ENCODE data around the gene AMOTL2.
A peak's percentile ranks its signal among the peaks of the same experiment; 100 is the strongest.

AMOTL2 gene

GRCh38 chr3:134314588-134315285 is 59.5 kb downstream of the AMOTL2 start:
- peaks cover 3% of the 10 kb centered on the region; the same call in 1 of the 2 replicates for H3K27me3 ChIP-seq (ENCODE audit: control insufficient read depth, insufficient read depth, low read length)
- no peak overlapping the region for H3K27ac ChIP-seq (ENCODE audit: low read length)
- no peak overlapping the region for H3K4me3 ChIP-seq (ENCODE audit: low read length)
- DNase-seq (ENCODE audit: low read depth, low spot score) = no peak
- peaks cover 17% of the 10 kb centered on the region for H3K4me1 ChIP-seq (ENCODE audit: control insufficient read depth, insufficient read depth, low read length)
- no peaks in the 10 kb centered on the region for H3K9me3 ChIP-seq (ENCODE audit: control insufficient read depth, insufficient read depth, low read length)
- H3K36me3 ChIP-seq (ENCODE audit: control insufficient read depth, insufficient read depth, low read length) = no peaks in the 10 kb centered on the region
- no CpG with 5 or more reads among the region's 6 CpGs for WGBS (ENCODE audit: insufficient coverage, insufficient read length)

GRCh38 chr3:134313847-134314587 is 60.2 kb downstream of the AMOTL2 start:
- Histone ChIP-seq H3K36me3 (ENCODE audit: control insufficient read depth, insufficient read depth, low read length) (no peaks in the 10 kb centered on the region), H3K4me1 (ENCODE audit: control insufficient read depth, insufficient read depth, low read length) (peaks cover 17% of the 10 kb centered on the region), H3K27me3 (ENCODE audit: control insufficient read depth, insufficient read depth, low read length) (peaks cover 3% of the 10 kb centered on the region; the same call in 1 of the 2 replicates), H3K27ac (ENCODE audit: low read length) (no peak overlapping the region), H3K9me3 (ENCODE audit: control insufficient read depth, insufficient read depth, low read length) (no peaks in the 10 kb centered on the region), H3K4me3 (ENCODE audit: low read length) (peak overlapping the region; percentile 32; the same call in 1 of the 2 replicates)
- no CpG with 5 or more reads among the region's 11 CpGs for WGBS (ENCODE audit: insufficient coverage, insufficient read length)
- DNase-seq (ENCODE audit: low read depth, low spot score) = no peak

DNA sequence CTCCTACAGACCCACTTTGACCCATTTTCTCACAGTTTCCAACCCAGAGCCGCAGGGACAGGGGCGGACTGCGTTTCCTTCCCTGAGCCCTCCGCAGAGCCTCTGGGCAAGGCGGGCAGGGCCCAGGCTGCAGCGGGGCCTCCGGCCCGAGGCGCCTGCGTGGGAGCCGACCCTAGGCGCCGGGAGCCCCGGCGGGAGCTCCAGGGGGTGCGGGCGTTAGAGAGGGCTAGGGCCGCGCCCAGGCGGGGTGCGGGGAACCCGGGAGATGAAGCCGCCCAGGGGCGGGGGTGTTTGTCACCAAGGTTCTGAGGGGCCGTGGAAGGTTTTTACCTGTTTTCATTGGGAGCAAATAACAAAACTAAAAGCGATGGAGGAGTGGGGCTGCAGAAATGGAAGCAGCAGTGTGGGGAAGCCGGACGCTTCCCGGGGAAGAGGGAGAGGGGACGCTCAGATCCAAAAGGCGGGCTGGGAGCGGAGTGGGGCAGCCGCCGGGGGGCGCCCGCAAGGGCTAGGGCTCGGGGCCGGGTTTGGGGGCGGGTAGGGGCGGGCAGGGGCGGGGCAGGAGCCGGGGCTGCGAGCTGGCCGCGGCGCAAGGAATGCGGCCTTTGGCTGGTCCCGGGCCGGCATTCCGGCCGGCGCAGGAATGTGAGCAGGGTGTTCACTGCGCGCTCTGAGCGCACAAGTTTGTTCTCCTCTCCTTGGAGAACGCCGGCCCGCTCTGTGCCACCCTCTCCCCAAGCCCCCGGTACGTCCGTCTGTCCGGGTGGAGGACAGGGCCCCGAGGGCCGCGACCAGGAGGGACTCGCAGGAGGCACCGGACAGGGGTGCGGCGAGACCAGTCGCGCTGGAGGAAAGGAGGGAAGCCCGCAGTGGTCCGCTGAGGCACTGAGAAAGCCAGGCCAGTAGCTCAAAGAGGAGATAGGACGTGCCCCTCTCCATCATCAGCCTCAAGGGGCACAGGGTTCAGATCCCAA is 61.1 kb downstream of the AMOTL2 start:
- Histone ChIP-seq H3K4me1 (ENCODE audit: control insufficient read depth, insufficient read depth, low read length) (peaks cover 19% of the 10 kb centered on the region), H3K9me3 (ENCODE audit: control insufficient read depth, insufficient read depth, low read length) (no peaks in the 10 kb centered on the region), H3K36me3 (ENCODE audit: control insufficient read depth, insufficient read depth, low read length) (no peaks in the 10 kb centered on the region), H3K27me3 (ENCODE audit: control insufficient read depth, insufficient read depth, low read length) (peaks cover 3% of the 10 kb centered on the region; the same call in 1 of the 2 replicates), H3K27ac (ENCODE audit: low read length) (no peak overlapping the region), H3K4me3 (ENCODE audit: low read length) (peak overlapping the region; percentile 32; the same call in 1 of the 2 replicates)
- no CpG with 5 or more reads among the region's 74 CpGs for WGBS (ENCODE audit: insufficient coverage, insufficient read length)
- DNase-seq (ENCODE audit: low read depth, low spot score) = no peak

GRCh38 chr3:134312072-134312872 is 62.0 kb downstream of the AMOTL2 start:
- no peak for DNase-seq (ENCODE audit: low read depth, low spot score)
- no CpG with 5 or more reads among the region's 28 CpGs for WGBS (ENCODE audit: insufficient coverage, insufficient read length)
- Histone ChIP-seq H3K27me3 (ENCODE audit: control insufficient read depth, insufficient read depth, low read length) (peaks cover 3% of the 10 kb centered on the region; the same call in 1 of the 2 replicates), H3K36me3 (ENCODE audit: control insufficient read depth, insufficient read depth, low read length) (no peaks in the 10 kb centered on the region), H3K4me1 (ENCODE audit: control insufficient read depth, insufficient read depth, low read length) (peaks cover 19% of the 10 kb centered on the region), H3K9me3 (ENCODE audit: control insufficient read depth, insufficient read depth, low read length) (no peaks in the 10 kb centered on the region), H3K27ac (ENCODE audit: low read length) (no peak overlapping the region), H3K4me3 (ENCODE audit: low read length) (no peak overlapping the region; the same call in 1 of the 2 replicates)

DNA sequence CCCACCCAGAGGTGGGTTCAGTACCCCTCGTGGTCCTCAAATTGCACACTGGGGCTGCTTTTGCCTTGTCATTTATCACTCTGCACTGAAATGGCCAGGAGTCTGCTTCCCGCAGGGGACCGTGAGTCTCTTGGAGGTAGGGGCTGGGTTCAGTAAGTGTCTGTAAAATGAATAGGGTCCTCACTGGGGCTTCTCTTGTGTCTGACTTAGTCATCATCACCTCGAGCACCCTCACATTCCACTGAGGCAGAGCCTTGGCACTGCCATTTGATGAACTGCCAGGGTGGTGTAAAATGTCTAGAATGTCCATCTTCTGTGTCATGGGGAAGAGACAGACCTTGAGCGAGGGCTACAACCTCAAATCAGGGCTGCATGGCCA is 62.6 kb downstream of the AMOTL2 start:
- no peak overlapping the region for H3K27ac ChIP-seq (ENCODE audit: low read length)
- H3K36me3 ChIP-seq (ENCODE audit: control insufficient read depth, insufficient read depth, low read length) = no peaks in the 10 kb centered on the region
- WGBS (ENCODE audit: insufficient coverage, insufficient read length) = no CpG with 5 or more reads among the region's 5 CpGs
- H3K27me3 ChIP-seq (ENCODE audit: control insufficient read depth, insufficient read depth, low read length) = peaks cover 3% of the 10 kb centered on the region; the same call in 1 of the 2 replicates
- H3K4me3 ChIP-seq (ENCODE audit: low read length) = no peak overlapping the region
- no peaks in the 10 kb centered on the region for H3K9me3 ChIP-seq (ENCODE audit: control insufficient read depth, insufficient read depth, low read length)
- no peak for DNase-seq (ENCODE audit: low read depth, low spot score)
- H3K4me1 ChIP-seq (ENCODE audit: control insufficient read depth, insufficient read depth, low read length) = peaks cover 19% of the 10 kb centered on the region

- WGBS (ENCODE audit: insufficient coverage, insufficient read length) = no CpG with 5 or more reads among the region's 2 CpGs
- Histone ChIP-seq H3K4me3 (ENCODE audit: low read length) (no peak overlapping the region), H3K27me3 (ENCODE audit: control insufficient read depth, insufficient read depth, low read length) (peaks cover 3% of the 10 kb centered on the region; the same call in 1 of the 2 replicates), H3K9me3 (ENCODE audit: control insufficient read depth, insufficient read depth, low read length) (no peaks in the 10 kb centered on the region), H3K27ac (ENCODE audit: low read length) (no peak overlapping the region), H3K36me3 (ENCODE audit: control insufficient read depth, insufficient read depth, low read length) (no peaks in the 10 kb centered on the region), H3K4me1 (ENCODE audit: control insufficient read depth, insufficient read depth, low read length) (peaks cover 19% of the 10 kb centered on the region)
- no peak for DNase-seq (ENCODE audit: low read depth, low spot score)
These were observed 63.0 kb downstream of the AMOTL2 start for GRCh38 chr3:134311265-134311664.

DNA sequence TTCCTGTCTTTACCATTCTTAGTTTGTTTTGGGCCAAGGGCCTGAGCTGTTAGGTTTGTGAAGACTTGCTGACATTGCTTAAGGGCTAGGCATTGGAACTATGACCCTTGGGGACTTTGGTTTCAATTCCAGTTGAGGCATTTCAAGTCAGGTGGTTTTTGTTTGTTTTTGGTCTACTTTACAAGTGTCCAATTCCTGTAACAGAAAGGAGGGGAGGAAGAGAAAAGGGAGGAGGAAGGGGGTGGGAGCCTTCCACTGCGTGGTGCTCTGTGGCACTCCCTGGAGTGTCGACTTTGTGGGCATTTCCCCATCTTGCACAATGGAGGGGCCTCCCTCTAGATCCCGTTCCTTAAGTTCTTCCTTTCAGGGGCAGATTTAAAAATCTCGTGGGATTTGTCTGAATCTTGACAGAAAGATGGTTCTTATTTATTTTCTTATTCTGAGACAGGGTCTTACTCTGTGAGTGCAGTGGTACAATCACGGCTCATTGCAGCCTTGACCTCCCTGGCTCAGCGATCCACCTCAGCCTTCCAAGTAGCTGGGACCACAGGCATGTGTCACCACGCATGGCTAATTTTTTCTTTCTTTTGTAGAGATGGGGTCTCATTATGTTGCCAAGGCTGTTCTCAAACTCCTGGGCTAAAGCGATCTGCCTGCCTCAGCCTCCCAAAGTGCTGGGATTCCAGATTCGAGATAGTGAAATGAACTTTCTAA is 64.1 kb downstream of the AMOTL2 start:
- no CpG with 5 or more reads among the region's 9 CpGs for WGBS (ENCODE audit: insufficient coverage, insufficient read length)
- H3K4me3 ChIP-seq (ENCODE audit: low read length) = no peak overlapping the region
- no peak overlapping the region for H3K27ac ChIP-seq (ENCODE audit: low read length)
- no peaks in the 10 kb centered on the region for H3K36me3 ChIP-seq (ENCODE audit: control insufficient read depth, insufficient read depth, low read length)
- peaks cover 3% of the 10 kb centered on the region; the same call in 1 of the 2 replicates for H3K27me3 ChIP-seq (ENCODE audit: control insufficient read depth, insufficient read depth, low read length)
- DNase-seq (ENCODE audit: low read depth, low spot score) = no peak
- no peaks in the 10 kb centered on the region for H3K9me3 ChIP-seq (ENCODE audit: control insufficient read depth, insufficient read depth, low read length)
- peaks cover 14% of the 10 kb centered on the region for H3K4me1 ChIP-seq (ENCODE audit: control insufficient read depth, insufficient read depth, low read length)

GRCh38 chr3:134308350-134308891 is 65.8 kb downstream of the AMOTL2 start:
- peaks cover 2% of the 10 kb centered on the region; the same call in 1 of the 2 replicates for H3K4me1 ChIP-seq (ENCODE audit: control insufficient read depth, insufficient read depth, low read length)
- no peak overlapping the region for H3K27ac ChIP-seq (ENCODE audit: low read length)
- no peaks in the 10 kb centered on the region for H3K9me3 ChIP-seq (ENCODE audit: control insufficient read depth, insufficient read depth, low read length)
- H3K4me3 ChIP-seq (ENCODE audit: low read length) = no peak overlapping the region
- no CpG with 5 or more reads among the region's 11 CpGs for WGBS (ENCODE audit: insufficient coverage, insufficient read length)
- peak; percentile 82 for DNase-seq (ENCODE audit: low read depth, low spot score)
- no peaks in the 10 kb centered on the region for H3K36me3 ChIP-seq (ENCODE audit: control insufficient read depth, insufficient read depth, low read length)
- no peaks in the 10 kb centered on the region for H3K27me3 ChIP-seq (ENCODE audit: control insufficient read depth, insufficient read depth, low read length)

- Histone ChIP-seq H3K36me3 (ENCODE audit: control insufficient read depth, insufficient read depth, low read length) (no peaks in the 10 kb centered on the region), H3K4me3 (ENCODE audit: low read length) (no peak overlapping the region), H3K9me3 (ENCODE audit: control insufficient read depth, insufficient read depth, low read length) (no peaks in the 10 kb centered on the region), H3K27ac (ENCODE audit: low read length) (no peak overlapping the region), H3K4me1 (ENCODE audit: control insufficient read depth, insufficient read depth, low read length) (peaks cover 2% of the 10 kb centered on the region; the same call in 1 of the 2 replicates), H3K27me3 (ENCODE audit: control insufficient read depth, insufficient read depth, low read length) (no peaks in the 10 kb centered on the region)
- DNase-seq (ENCODE audit: low read depth, low spot score) = no peak
- WGBS (ENCODE audit: insufficient coverage, insufficient read length) = no CpG with 5 or more reads among the region's 2 CpGs
These were observed 66.8 kb downstream of the AMOTL2 start for GRCh38 chr3:134307425-134307824.

Measured in iPS DF 6.9 (cell line).